Measurements from ENCODE around the gene PLCH2. TPM values are rescaled to one million over a fixed set of nuclear protein-coding genes. Genes with fewer than 3 reads are reported as not detected.

Gene PLCH2
- total and polyA plus RNA-seq, 12 donors: 0.06 to 0.51 (median 0.10) TPM; not detected in 2

GRCh38 chr1:2492091-2492490 lies 16.0 kb downstream of the PLCH2 start:
- DNase-seq (no peak), ATAC-seq (no peak)
- H3K27me3 ChIP-seq: peaks cover 0 to 17% (median 0%) of the 10 kb centered on the region in 7 donors
- peaks cover 0 to 16% (median 6%) of the 10 kb centered on the region in 11 donors for H3K9me3 ChIP-seq
- WGBS, 2 donors: 62 to 65% methylated on average over 13 of the region's 13 CpGs
- no peaks in the 10 kb centered on the region for H3K36me3 ChIP-seq
- TF ChIP-seq CTCF (IDR thresholded peaks at IDR 0.05): no peak
- intact Hi-C loops (cut with DNase I): no loop called here
- no peak overlapping the region for H3K4me3 ChIP-seq
- H3K4me1 ChIP-seq: no peaks in the 10 kb centered on the region
- H3K27ac ChIP-seq: no peak overlapping the region

GRCh38 chr1:2493218-2493617 lies 17.1 kb downstream of the PLCH2 start:
- Histone ChIP-seq H3K36me3 (no peaks in the 10 kb centered on the region), H3K27ac (no peak overlapping the region), H3K4me1 (no peaks in the 10 kb centered on the region), H3K27me3 (peaks cover 0 to 19% (median 3%) of the 10 kb centered on the region in 7 donors), H3K9me3 (peaks cover 0 to 14% (median 6%) of the 10 kb centered on the region in 11 donors), H3K4me3 (no peak overlapping the region)
- DNase-seq: no peak
- ATAC-seq: no peak
- intact Hi-C loops (cut with DNase I): no loop called here
- no peak for TF ChIP-seq CTCF (IDR thresholded peaks at IDR 0.05)
- 63% methylated on average over 19 of the region's 19 CpGs for WGBS, 2 donors

- no peaks in the 10 kb centered on the region for H3K4me1 ChIP-seq
- DNase-seq: no peak
- H3K27ac ChIP-seq: no peak overlapping the region
- peaks cover 0 to 8% (median under 1%) of the 10 kb centered on the region in 11 donors for H3K9me3 ChIP-seq
- H3K27me3 ChIP-seq: peaks cover 0 to 25% (median 7%) of the 10 kb centered on the region in 7 donors
- intact Hi-C loops (cut with DNase I): no loop called here
- ATAC-seq: no peak
- no peaks in the 10 kb centered on the region for H3K36me3 ChIP-seq
- TF ChIP-seq CTCF (IDR thresholded peaks at IDR 0.05): no peak
- WGBS, 2 donors: 65 to 73% methylated on average over 24 of the region's 24 CpGs
- no peak overlapping the region for H3K4me3 ChIP-seq
These were observed 17.7 kb downstream of the PLCH2 start for GRCh38 chr1:2493691-2494322.

- ATAC-seq: no peak
- H3K4me1 ChIP-seq: no peaks in the 10 kb centered on the region
- no peak for TF ChIP-seq CTCF (IDR thresholded peaks at IDR 0.05)
- peaks cover 0 to 30% (median 12%) of the 10 kb centered on the region in 7 donors for H3K27me3 ChIP-seq
- peaks cover 0 to 3% (median 0%) of the 10 kb centered on the region in 11 donors for H3K9me3 ChIP-seq
- no peak for DNase-seq
- intact Hi-C loops (cut with DNase I): no loop called here
- H3K27ac ChIP-seq: no peak overlapping the region
- H3K36me3 ChIP-seq: no peaks in the 10 kb centered on the region
- H3K4me3 ChIP-seq: no peak overlapping the region
- 73% methylated on average over 19 of the region's 19 CpGs for WGBS, 2 donors
These were observed 18.2 kb downstream of the PLCH2 start for GRCh38 chr1:2494323-2494693.
